ENCODE data around the gene XXYLT1. TPM values are rescaled to one million over a fixed set of nuclear protein-coding genes. Genes with fewer than 3 reads are reported as not detected.

The XXYLT1 gene
- total and polyA plus RNA-seq, 8 donors: 1.8 to 5.0 (median 2.6) TPM

DNA sequence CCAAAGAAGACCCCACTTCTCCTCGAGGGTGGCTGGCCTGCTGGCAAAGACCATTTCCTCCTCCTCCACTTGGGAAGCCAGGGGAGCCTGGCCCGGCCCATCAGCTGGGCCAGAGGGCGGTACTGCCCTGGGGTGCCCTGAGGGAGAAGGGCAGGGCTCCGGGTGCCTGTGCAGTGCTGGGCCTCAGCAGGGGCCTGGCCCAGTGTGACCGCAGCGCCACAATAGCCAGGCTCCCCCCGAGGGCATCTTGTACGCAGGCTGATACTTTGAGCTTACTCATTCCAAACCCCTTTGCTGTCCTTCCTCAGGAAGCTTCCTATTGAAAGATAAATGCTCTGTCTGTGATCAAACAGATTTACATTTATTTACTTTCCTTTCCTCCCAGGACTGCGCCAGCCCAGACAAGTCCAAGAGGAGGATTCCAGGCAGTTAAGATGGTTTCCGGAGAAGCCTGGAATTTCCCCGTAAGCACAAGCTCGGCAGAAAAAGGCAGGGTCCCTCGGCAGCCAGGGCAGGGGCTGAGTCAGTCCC is 240.1 kb downstream of the XXYLT1 start:
- WGBS, 2 donors: 77 to 84% methylated on average over 13 of the region's 13 CpGs
- FAIRE-seq: no peak

GRCh38 chr3:195028877-195029606 is 241.9 kb downstream of the XXYLT1 start:
- Histone ChIP-seq H3K27me3 (no peaks in the 10 kb centered on the region), H3K9me3 (no peaks in the 10 kb centered on the region), H3K4me3 (no peak overlapping the region), H3K36me3 (no peaks in the 10 kb centered on the region), H3K4me1 (peaks cover 0 to 18% (median 8%) of the 10 kb centered on the region in 3 donors), H3K27ac (peak overlapping the region in 1 of 4 donors; percentile 70)
- 32 to 39% methylated on average over 8 of the region's 8 CpGs for WGBS, 2 donors
- ATAC-seq (peak; percentile 28 to 57 (median 46)), FAIRE-seq (no peak), DNase-seq (no peak)
- intact Hi-C loops (cut with DNase I): no loop called here
- TF ChIP-seq CTCF (IDR thresholded peaks at IDR 0.05): no peak

More for the DNA sequence above, 240.1 kb downstream of the XXYLT1 start:
- Histone ChIP-seq H3K27me3 (no peaks in the 10 kb centered on the region), H3K4me1 (peaks cover 0 to 18% (median 8%) of the 10 kb centered on the region in 3 donors), H3K4me3 (no peak overlapping the region), H3K9me3 (no peaks in the 10 kb centered on the region), H3K36me3 (no peaks in the 10 kb centered on the region), H3K27ac (peak overlapping the region in 1 of 4 donors; percentile 4)
- intact Hi-C loops (cut with DNase I): no loop called here
- no peak for TF ChIP-seq CTCF (IDR thresholded peaks at IDR 0.05)
- DNase-seq: no peak
- no peak for ATAC-seq

- 82 to 90% methylated on average over 4 of the region's 4 CpGs for WGBS, 2 donors
- H3K4me1 ChIP-seq: peaks cover 0 to 8% (median 0%) of the 10 kb centered on the region in 3 donors
- TF ChIP-seq CTCF (IDR thresholded peaks at IDR 0.05): no peak
- H3K9me3 ChIP-seq: no peaks in the 10 kb centered on the region
- no peaks in the 10 kb centered on the region for H3K27me3 ChIP-seq
- FAIRE-seq (no peak), DNase-seq (no peak), ATAC-seq (no peak)
- H3K36me3 ChIP-seq: no peaks in the 10 kb centered on the region
- intact Hi-C loops (cut with DNase I): no loop called here
- H3K27ac ChIP-seq: no peak overlapping the region
- H3K4me3 ChIP-seq: no peak overlapping the region
Observed at GRCh38 chr3:195025884-195026200, 245.1 kb downstream of the XXYLT1 start.

DNA sequence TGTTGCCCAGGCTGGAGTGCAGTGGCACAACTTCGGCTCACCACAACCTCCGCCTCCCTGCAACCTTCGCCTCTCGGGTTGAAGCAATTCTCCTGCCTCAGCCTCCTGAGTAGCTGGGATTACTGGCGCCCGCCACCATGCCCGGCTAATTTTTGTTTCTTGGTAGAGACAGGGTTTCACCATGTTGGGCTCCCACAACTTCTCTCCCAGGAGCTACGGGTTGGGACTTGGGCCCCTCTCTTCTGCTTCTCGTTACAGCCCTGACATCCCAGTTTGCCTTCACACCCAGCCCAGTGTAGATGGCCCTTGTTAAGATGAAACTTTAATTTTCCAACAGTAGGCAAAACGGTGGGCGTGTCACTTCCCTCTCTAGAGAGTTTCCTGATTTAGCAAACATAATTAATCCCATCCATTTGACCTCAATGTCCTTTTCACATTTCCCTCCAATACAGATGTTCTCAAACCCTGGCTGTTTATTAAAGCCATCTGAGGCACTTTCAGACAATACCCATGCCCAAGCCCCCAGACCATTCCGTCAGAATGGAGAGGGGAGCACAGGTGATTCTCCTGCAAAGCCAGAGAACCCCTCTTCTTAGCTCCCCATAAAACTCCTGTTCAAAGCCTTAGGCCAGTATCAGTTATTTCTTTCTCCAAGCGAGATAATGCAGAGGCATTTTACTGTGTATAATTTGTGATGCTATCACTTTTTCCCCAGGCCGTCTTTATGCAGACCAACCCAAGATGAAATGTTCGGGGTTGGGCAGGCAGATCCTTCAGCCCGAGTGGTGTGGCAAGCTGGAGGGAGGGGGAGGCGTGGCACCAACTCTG is 245.7 kb downstream of the XXYLT1 start:
- WGBS, 2 donors: 85 to 89% methylated on average over 17 of the region's 17 CpGs
- H3K27me3 ChIP-seq: no peaks in the 10 kb centered on the region
- no peak overlapping the region for H3K4me3 ChIP-seq
- intact Hi-C loops (cut with DNase I): no loop called here
- H3K27ac ChIP-seq: no peak overlapping the region
- no peaks in the 10 kb centered on the region for H3K36me3 ChIP-seq
- no peak for DNase-seq
- H3K9me3 ChIP-seq: no peaks in the 10 kb centered on the region
- no peak for TF ChIP-seq CTCF (IDR thresholded peaks at IDR 0.05)
- no peak for ATAC-seq
- no peak for FAIRE-seq
- peaks cover 0 to 8% (median 0%) of the 10 kb centered on the region in 3 donors for H3K4me1 ChIP-seq

Data from pancreas (tissue), 10 donors.